ENCODE measurements around the gene LEO1.

The LEO1 gene

DNA sequence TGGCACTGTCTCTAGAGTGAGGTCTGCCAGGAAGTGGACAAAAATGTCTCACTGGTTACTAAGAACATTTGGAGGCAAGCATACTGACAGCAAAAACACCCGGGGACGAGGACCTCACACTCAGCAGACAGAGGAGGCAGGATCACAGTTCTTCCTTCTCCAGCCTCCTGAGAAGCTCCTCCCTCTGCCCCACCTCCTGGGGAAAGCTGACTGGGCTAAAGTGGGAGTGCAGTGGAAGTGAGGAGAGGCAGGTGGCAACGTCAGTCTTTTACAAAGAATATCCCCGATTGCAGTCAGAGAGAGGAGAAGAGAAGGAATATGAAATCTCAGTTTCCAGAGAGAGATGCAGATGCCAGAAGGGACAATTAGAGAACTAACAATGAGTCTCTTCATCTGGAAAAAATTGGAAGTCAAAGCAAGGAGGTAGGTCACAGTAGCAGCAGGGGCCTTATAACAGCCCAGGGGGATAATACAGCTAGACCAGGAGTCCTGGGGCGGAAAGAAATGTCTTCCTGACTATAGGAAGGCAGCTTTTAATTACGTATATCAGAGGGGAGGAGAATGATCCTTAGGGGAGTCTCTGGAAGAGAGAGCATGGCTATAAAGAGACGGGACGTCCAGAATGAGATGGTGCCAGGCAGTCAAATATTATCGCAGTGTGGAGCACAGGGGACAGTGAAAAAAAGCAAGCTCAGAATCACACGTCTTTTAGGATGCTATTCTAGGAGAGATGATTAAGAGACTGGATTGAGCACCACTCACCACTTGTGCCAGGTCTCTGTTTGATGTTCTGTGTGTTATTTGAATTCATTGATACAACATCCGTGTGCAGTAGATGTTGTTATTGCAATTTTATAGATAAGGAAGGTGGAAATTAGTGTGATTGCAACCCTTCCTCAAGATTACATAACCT lies 47.2 kb downstream of the LEO1 start:
- DNase-seq: no peak

DNA sequence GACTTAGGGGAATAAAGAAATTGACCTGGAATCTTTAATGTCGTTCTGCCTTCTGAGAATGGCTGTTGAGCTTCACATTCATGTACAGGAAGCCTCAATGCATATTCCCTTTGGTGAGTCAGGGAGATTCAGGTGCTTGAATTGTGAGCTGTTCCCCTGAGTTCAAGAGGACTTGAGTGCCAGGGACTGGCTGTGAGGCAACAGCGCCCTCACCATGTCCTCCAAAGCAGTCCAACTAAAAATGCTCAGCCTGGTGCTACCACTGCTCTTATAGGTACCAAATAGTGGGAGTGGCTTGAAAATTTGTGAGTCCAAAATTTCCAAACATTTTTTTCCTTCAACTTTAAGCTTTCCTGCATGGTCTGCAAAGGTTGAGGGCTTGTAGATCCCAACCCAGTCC lies 54.1 kb downstream of the LEO1 start:
- DNase-seq: no peak

- no peak for DNase-seq
Measured at GRCh38 chr15:51912528-51912927, 59.0 kb downstream of the LEO1 start.

- no peak for DNase-seq
Measured at GRCh38 chr15:51909584-51909983, 62.0 kb downstream of the LEO1 start.

DNA sequence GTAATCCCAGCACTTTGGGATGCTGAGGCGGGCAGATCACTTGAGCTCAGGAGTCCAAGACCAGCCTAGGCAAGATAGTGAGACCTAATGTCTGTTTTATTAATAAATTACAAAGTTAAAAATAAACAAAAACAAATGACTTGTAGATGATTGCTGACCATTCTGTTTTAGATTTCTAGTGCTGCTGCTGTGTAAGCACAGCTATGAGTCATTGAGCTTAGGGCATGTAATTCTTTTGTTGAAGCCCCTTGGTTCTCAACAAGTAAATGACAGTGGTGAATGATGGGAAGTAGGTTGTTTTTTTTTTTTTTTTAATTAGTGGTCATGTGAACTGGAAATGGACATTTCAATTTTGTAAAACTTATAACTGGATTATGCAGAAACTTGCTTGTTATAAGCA lies 63.3 kb downstream of the LEO1 start:
- no peak for DNase-seq

DNA sequence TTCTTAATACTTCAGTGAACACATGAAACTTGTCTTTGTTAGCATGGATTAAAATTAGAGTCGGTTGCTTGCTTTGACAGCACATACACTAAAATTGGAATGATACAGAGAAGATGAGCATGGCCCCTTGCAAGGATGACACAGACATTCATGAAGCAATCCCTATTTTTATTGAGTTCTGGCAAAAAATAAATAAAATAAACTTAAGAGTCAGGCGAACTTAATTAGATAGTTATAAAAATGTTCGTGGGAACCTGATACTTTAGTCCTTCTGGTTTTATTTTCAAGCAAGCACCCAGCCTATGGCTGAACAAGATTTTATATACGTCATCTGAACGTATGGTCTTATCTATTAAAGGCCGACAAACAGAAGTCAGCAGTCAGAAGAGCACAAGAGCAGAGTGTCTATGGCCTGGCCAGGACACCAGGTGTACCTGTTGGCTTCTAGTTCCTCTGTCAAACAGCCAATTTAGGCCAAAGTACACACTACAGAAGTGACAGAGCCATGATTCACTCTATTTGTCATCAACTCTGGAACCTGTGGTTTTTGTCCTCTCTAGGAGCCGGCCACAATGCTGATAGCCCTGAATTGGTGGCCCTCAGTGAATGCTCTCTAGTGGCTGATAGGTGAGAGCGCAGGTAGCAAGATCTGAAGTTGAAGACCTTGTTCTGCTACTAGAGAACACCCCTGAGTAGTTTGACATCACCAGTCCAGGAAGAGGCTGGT lies 64.3 kb downstream of the LEO1 start:
- DNase-seq: no peak

DNA sequence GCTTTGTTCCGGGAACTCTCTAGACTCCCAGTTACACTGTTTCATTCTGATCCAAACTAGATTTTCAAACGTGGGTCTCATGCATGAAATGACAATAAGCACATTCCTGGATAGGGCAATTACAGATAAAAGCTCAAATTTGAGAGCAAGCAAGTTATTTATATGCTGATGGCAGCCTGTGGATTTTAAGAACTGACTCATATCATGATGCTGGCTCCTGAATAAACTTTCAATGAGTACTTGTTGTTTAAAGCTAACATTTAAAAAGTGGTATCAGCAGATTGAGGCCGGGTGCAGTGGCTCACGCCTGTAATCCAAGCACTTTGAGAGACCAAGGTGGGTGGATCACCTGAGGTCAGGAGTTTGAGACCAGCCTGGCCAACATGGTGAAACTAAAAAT lies 66.6 kb downstream of the LEO1 start:
- DNase-seq: no peak

GRCh38 chr15:51904421-51904820 lies 67.2 kb downstream of the LEO1 start:
- DNase-seq: no peak

DNA sequence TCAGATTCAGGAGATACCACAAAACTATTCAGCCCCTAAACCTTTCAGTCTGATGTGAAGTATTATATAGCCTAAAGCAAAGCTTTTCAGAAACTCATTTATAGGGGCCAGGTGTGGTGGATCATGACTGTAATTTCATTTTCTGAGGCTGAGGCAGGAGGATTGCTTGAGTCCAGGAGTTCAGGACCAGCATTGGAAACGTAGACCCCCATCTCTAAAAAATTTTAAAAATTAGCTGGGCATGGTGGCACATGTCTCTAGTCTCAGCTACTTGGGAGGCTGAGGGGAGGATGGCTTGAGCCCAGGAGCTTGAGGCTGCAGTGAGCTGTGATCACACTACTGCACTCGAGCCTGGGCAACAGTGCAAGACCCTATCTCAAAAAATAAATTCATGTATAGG lies 82.1 kb downstream of the LEO1 start:
- no peak for DNase-seq

GRCh38 chr15:51888593-51889195 lies 82.9 kb downstream of the LEO1 start:
- DNase-seq: no peak

Measured in CD4-positive, alpha-beta T cell treated with Interleukin-6 for 4 hours (primary cell).